A549 treated with CORT108297 at 1 μM for 4 hours (cell line): ENCODE measurements around the gene DNAAF6. TPM values are rescaled to one million over a fixed set of nuclear protein-coding genes. Genes with fewer than 3 reads are reported as not detected.

Experiments used
- total RNA-seq: library from RNA; stranded (reverse); fragments of 200-300 nt; extraction: Qiagen RNA extraction; gene quantifications from 5 replicates; pipeline ENCODE4 v1.2.3, GENCODE V29; 2022

DNAAF6 gene
- not detected in 5 replicates for total RNA-seq

GRCh38 chrX:107205770-107206696 is at the start of gene DNAAF6, which contains the start of gene NUP62CL:
Gene DNAAF6 (plus strand): TSS chrX:107206611. CDS start chrX:107212876, 6,265 bp downstream.
Gene NUP62CL (minus strand): TSS chrX:107206433. CDS start chrX:107175146, 31,287 bp downstream.

Other genes with a start within 250 kb of the DNAAF6 start
- gene MORC4, start 206.4 kb upstream of the DNAAF6 start, total RNA-seq: 31.2 to 47.7 TPM (median 33.6 TPM) in 5 replicates
- gene RBM41, start 87.8 kb upstream of the DNAAF6 start, total RNA-seq: 8.3 to 12.9 TPM (median 9.8 TPM) in 5 replicates
- 13.2 to 17.3 TPM (median 14.8 TPM) in 5 replicates for gene NUP62CL, start 178 bp upstream of the DNAAF6 start, total RNA-seq
- gene FRMPD3, start 243.0 kb downstream of the DNAAF6 start, total RNA-seq: 0.10 to 0.15 TPM (median 0.12 TPM) in 5 replicates